IgD-negative memory B cell (primary cell): Measurements from ENCODE around the gene SLC24A3. TPM values are rescaled to one million over a fixed set of nuclear protein-coding genes. Genes with fewer than 3 reads are reported as not detected.

Experiments
- H3K27ac Mint-ChIP-seq, 3 donors: one replicate each; pipeline ENCODE4 v1.8.0; 2020 to 2022; ENCODE audit warnings: mild to moderate bottlenecking in 3 of 3, mixed read lengths in 3 of 3, moderate library complexity in 1 of 3
- H3K27me3 Mint-ChIP-seq: one replicate; pipeline ENCODE4 v1.8.0; 2021; ENCODE audit warnings: mixed read lengths
- H3K36me3 Mint-ChIP-seq: one replicate; pipeline ENCODE4 v1.8.0; 2020; ENCODE audit warnings: mild to moderate bottlenecking, mixed read lengths
- H3K4me1 Mint-ChIP-seq, 3 donors: one replicate each; pipeline ENCODE4 v1.8.0; 2020 to 2022; ENCODE audit warnings: mixed read lengths in 3 of 3, mild to moderate bottlenecking in 1 of 3
- H3K4me3 Mint-ChIP-seq, 4 donors: one replicate each; pipeline ENCODE4 v1.8.0; 2020 to 2022; ENCODE audit warnings: mild to moderate bottlenecking in 4 of 4, mixed read lengths in 4 of 4, moderate library complexity in 3 of 4
- H3K9me3 Mint-ChIP-seq, 3 donors: one replicate each; pipeline ENCODE4 v1.8.0; 2020 to 2021; ENCODE audit warnings: mixed read lengths in 3 of 3, mild to moderate bottlenecking in 1 of 3
- polyA plus RNA-seq: library from polyadenylated mRNA; unstranded; fragments of 300-500 nt; fragmentation: Illumina TruSeq; gene quantifications from one replicate; pipeline ENCODE4 v1.2.3, GENCODE V29; 2021

Gene SLC24A3
- polyA plus RNA-seq, 1 donor from 2014 or later, result not detected

- Mint-ChIP-seq H3K27me3 (peaks cover 20% of the 10 kb centered on the region), H3K36me3 (no peaks in the 10 kb centered on the region), H3K27ac (no peak overlapping the region), H3K9me3 (no peaks in the 10 kb centered on the region), H3K4me3 (no peak overlapping the region), H3K4me1 (peaks cover 0 to 4% (median 0%) of the 10 kb centered on the region in 3 donors)
Observed at GRCh38 chr20:19771031-19771430, 558.6 kb downstream of the SLC24A3 start.
